Smooth muscle cell (in vitro differentiated cells): ENCODE results near the gene ATG16L1. TPM values are rescaled to one million over a fixed set of nuclear protein-coding genes. Genes with fewer than 3 reads are reported as not detected.

Source experiments
- DNase-seq: peaks from one replicate; lab custom pipeline; 2025; ENCODE audit not compliant: unreplicated experiment; lab: John Stamatoyannopoulos, UW
- H2AFZ ChIP-seq: fragments of 200-600 bp; sonication (generic); 2 replicates; pipeline ENCODE4 v1.6.0; 2016; ENCODE audit warnings: antibody characterized with exemption, low read depth, mild to moderate bottlenecking
- H3F3A ChIP-seq: fragments of 200-600 bp; sonication (generic); 2 replicates; pipeline ENCODE4 v1.6.0; 2017; ENCODE audit warnings: antibody characterized with exemption, low read depth
- H3K27ac ChIP-seq: fragments of 200-600 bp; sonication (generic); 2 replicates; pipeline ENCODE4 v1.5.1; 2016; ENCODE audit warnings: low read depth, mild to moderate bottlenecking
- H3K27me3 ChIP-seq: fragments of 200-600 bp; sonication (generic); 2 replicates; pipeline ENCODE4 v1.6.1; 2016; ENCODE audit warnings: low read depth, mild to moderate bottlenecking
- H3K36me3 ChIP-seq: fragments of 200-600 bp; sonication (generic); 2 replicates; pipeline ENCODE4 v1.5.1; 2016; ENCODE audit warnings: low read depth
- H3K4me1 ChIP-seq: fragments of 200-600 bp; sonication (generic); 2 replicates; pipeline ENCODE4 v1.5.1; 2016; ENCODE audit warnings: low read depth
- H3K4me2 ChIP-seq: fragments of 200-600 bp; sonication (generic); 2 replicates; pipeline ENCODE4 v1.6.0; 2016; ENCODE audit warnings: mild to moderate bottlenecking
- H3K4me3 ChIP-seq: fragments of 200-600 bp; sonication (generic); 2 replicates; pipeline ENCODE4 v1.5.1; 2016; ENCODE audit warnings: mild to moderate bottlenecking
- H3K79me2 ChIP-seq: fragments of 200-600 bp; sonication (generic); 2 replicates; pipeline ENCODE4 v1.6.0; 2016; ENCODE audit warnings: low read depth, mild to moderate bottlenecking
- H3K9ac ChIP-seq: fragments of 200-600 bp; sonication (generic); 2 replicates; pipeline ENCODE4 v1.6.0; 2016; ENCODE audit warnings: low read depth
- H3K9me3 ChIP-seq: fragments of 200-600 bp; sonication (generic); replicated peaks from 2 replicates; pipeline ENCODE4 v1.5.1; 2016; ENCODE audit warnings: low read depth
- H4K20me1 ChIP-seq: fragments of 200-600 bp; sonication (generic); 2 replicates; pipeline ENCODE4 v1.6.0; 2016; ENCODE audit warnings: low read depth
- WGBS: methylation state at CpG from one replicate; pipeline ENCODE4 v1.1.7; 2016; ENCODE audit warnings: low lambda C conversion rate; 5-methylcytosine and 5-hydroxymethylcytosine counted together
- polyA plus RNA-seq: library from polyadenylated mRNA; unstranded; fragments of >200 nt; fragmentation: Nextera tagmentation; extraction: Ambion mirVana; gene quantifications from 2 replicates; pipeline ENCODE4 v1.2.1, GENCODE V29; 2016
- total RNA-seq: library from RNA; depleted of rRNA; stranded (reverse); fragments of >200 nt; gene quantifications from 2 replicates; pipeline ENCODE4 v1.2.3, GENCODE V29; 2014
- TF ChIP-seq, protein P1 (sequence below): fragments of 200-600 bp; sonication (generic); IDR thresholded peaks from 2 replicates; pipeline ENCODE4 v1.5.1; 2017; ENCODE audit warnings: borderline replicate concordance, mild to moderate bottlenecking, antibody characterized with exemption; ENCODE audit not compliant: insufficient read depth, poor library complexity, severe bottlenecking

Gene ATG16L1
- total and polyA plus RNA-seq, 2 experiments from 2014 or later = 12.5 to 26.4 TPM

GRCh38 chr2:233270951-233271350 is 19.5 kb downstream of the ATG16L1 start:
- Histone ChIP-seq H3K9me3 (no peaks in the 10 kb centered on the region), H3K27ac (no peak overlapping the region), H3K4me1 (no peaks in the 10 kb centered on the region), H3K9ac (no peak overlapping the region), H3K27me3 (no peaks in the 10 kb centered on the region), H4K20me1 (peaks cover 9% of the 10 kb centered on the region), H2AFZ (no peak overlapping the region), H3K4me2 (no peak overlapping the region), H3K4me3 (no peak overlapping the region), H3K36me3 (peaks cover 39% of the 10 kb centered on the region), H3F3A (no peaks in the 10 kb centered on the region), H3K79me2 (no peaks in the 10 kb centered on the region)
- WGBS = 97% methylated on average over 4 of the region's 4 CpGs
- TF ChIP-seq, protein P1, sequence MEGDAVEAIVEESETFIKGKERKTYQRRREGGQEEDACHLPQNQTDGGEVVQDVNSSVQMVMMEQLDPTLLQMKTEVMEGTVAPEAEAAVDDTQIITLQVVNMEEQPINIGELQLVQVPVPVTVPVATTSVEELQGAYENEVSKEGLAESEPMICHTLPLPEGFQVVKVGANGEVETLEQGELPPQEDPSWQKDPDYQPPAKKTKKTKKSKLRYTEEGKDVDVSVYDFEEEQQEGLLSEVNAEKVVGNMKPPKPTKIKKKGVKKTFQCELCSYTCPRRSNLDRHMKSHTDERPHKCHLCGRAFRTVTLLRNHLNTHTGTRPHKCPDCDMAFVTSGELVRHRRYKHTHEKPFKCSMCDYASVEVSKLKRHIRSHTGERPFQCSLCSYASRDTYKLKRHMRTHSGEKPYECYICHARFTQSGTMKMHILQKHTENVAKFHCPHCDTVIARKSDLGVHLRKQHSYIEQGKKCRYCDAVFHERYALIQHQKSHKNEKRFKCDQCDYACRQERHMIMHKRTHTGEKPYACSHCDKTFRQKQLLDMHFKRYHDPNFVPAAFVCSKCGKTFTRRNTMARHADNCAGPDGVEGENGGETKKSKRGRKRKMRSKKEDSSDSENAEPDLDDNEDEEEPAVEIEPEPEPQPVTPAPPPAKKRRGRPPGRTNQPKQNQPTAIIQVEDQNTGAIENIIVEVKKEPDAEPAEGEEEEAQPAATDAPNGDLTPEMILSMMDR = no peak
- no peak for DNase-seq

- Histone ChIP-seq H3K9me3 (no peaks in the 10 kb centered on the region), H4K20me1 (peaks cover 9% of the 10 kb centered on the region), H3K4me3 (no peak overlapping the region), H3K4me1 (no peaks in the 10 kb centered on the region), H2AFZ (no peak overlapping the region), H3F3A (no peaks in the 10 kb centered on the region), H3K36me3 (peaks cover 36% of the 10 kb centered on the region), H3K27me3 (no peaks in the 10 kb centered on the region), H3K9ac (no peak overlapping the region), H3K79me2 (no peaks in the 10 kb centered on the region), H3K4me2 (no peak overlapping the region), H3K27ac (no peak overlapping the region)
- 94% methylated on average over 2 of the region's 2 CpGs for WGBS
- TF ChIP-seq, protein P1 = no peak
- DNase-seq = no peak
Measured at GRCh38 chr2:233271693-233272092, 20.2 kb downstream of the ATG16L1 start.

GRCh38 chr2:233273120-233273519 is 21.6 kb downstream of the ATG16L1 start:
- no peak overlapping the region for H3K4me2 ChIP-seq
- DNase-seq = no peak
- H2AFZ ChIP-seq = no peak overlapping the region
- 90% methylated on average over 6 of the region's 6 CpGs for WGBS
- H3K79me2 ChIP-seq = no peaks in the 10 kb centered on the region
- H3K4me3 ChIP-seq = no peak overlapping the region
- no peaks in the 10 kb centered on the region for H3K4me1 ChIP-seq
- H3K27ac ChIP-seq = no peak overlapping the region
- peaks cover 49% of the 10 kb centered on the region for H3K36me3 ChIP-seq
- H3K27me3 ChIP-seq = no peaks in the 10 kb centered on the region
- no peaks in the 10 kb centered on the region for H3F3A ChIP-seq
- TF ChIP-seq, protein P1 = no peak
- H4K20me1 ChIP-seq = peaks cover 9% of the 10 kb centered on the region
- no peaks in the 10 kb centered on the region for H3K9me3 ChIP-seq
- H3K9ac ChIP-seq = no peak overlapping the region

DNA sequence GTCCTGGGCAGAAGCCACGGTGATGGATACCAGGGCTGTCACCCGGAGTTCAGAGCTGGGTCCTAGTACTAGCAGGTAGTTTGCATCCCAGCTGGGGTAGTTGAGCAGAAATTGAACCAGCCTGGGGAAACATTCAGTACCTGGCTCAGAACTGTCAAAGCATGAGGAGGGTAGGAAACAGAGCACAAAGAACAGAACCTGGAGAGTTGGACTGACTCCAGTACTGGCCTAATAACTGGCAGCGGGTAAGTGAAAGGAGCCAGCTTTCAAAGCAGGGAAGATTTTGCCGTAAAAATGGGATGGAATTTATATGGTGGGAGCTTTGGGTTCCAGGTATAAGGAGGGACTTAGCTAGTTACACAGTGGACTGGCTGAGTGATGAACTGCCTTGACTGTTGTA is 23.8 kb downstream of the ATG16L1 start:
- Histone ChIP-seq H3K4me1 (no peaks in the 10 kb centered on the region), H3K4me3 (no peak overlapping the region), H3K4me2 (no peak overlapping the region), H3K27me3 (no peaks in the 10 kb centered on the region), H3K79me2 (no peaks in the 10 kb centered on the region), H2AFZ (no peak overlapping the region), H3K9ac (no peak overlapping the region), H3K36me3 (peaks cover 55% of the 10 kb centered on the region), H4K20me1 (peaks cover 5% of the 10 kb centered on the region), H3K27ac (no peak overlapping the region), H3F3A (no peaks in the 10 kb centered on the region), H3K9me3 (no peaks in the 10 kb centered on the region)
- TF ChIP-seq, protein P1 = no peak
- WGBS = 100% methylated on average over 4 of the region's 4 CpGs
- DNase-seq = no peak
